ENCODE results near the gene LIMS4.
"Not testable (repeated sequence)": the region's sequence is repeated elsewhere in the genome, so short reads cannot be mapped to it uniquely, and the experiment has no call there.

Gene LIMS4

GRCh38 chr2:110449127-110449947 is 23.3 kb downstream of the LIMS4 start:
- DNase-seq = not testable (repeated sequence)

- not testable (repeated sequence) for DNase-seq
These were observed 26.0 kb downstream of the LIMS4 start for GRCh38 chr2:110446644-110447043.

- DNase-seq = not testable (repeated sequence)
These were observed 29.2 kb downstream of the LIMS4 start for GRCh38 chr2:110443305-110444005.

GRCh38 chr2:110441905-110442304 is 30.7 kb downstream of the LIMS4 start:
- DNase-seq = not testable (repeated sequence)

- DNase-seq = not testable (repeated sequence)
These were observed 38.1 kb downstream of the LIMS4 start for GRCh38 chr2:110434565-110434964.

GRCh38 chr2:110425725-110426124 is 46.9 kb downstream of the LIMS4 start:
- not testable (repeated sequence) for DNase-seq

GRCh38 chr2:110424421-110424820 is 48.2 kb downstream of the LIMS4 start:
- not testable (repeated sequence) for DNase-seq

- DNase-seq = not testable (repeated sequence)
These were observed 49.0 kb downstream of the LIMS4 start for GRCh38 chr2:110423574-110423962.

GRCh38 chr2:110422852-110423573 is 49.6 kb downstream of the LIMS4 start:
- not testable (repeated sequence) for DNase-seq

- DNase-seq = not testable (repeated sequence)
These were observed 51.8 kb downstream of the LIMS4 start for GRCh38 chr2:110420641-110421354.

- DNase-seq = not testable (repeated sequence)
These were observed 65.5 kb downstream of the LIMS4 start for GRCh38 chr2:110407142-110407541.

GRCh38 chr2:110404988-110405387 is 67.6 kb downstream of the LIMS4 start:
- not testable (repeated sequence) for DNase-seq

- not testable (repeated sequence) for DNase-seq
These were observed 68.4 kb downstream of the LIMS4 start for GRCh38 chr2:110404246-110404645.

- not testable (repeated sequence) for DNase-seq
These were observed 71.5 kb downstream of the LIMS4 start for GRCh38 chr2:110401001-110401618.

GRCh38 chr2:110399378-110399777 is 73.2 kb downstream of the LIMS4 start:
- DNase-seq = not testable (repeated sequence)

GRCh38 chr2:110395990-110396389 is 76.6 kb downstream of the LIMS4 start:
- DNase-seq = not testable (repeated sequence)

All from CD4-positive, alpha-beta T cell treated with Interleukin-1 beta for 1 hour (primary cell).